Calu3 (cell line): ENCODE data around the gene CDK16. TPM values are rescaled to one million over a fixed set of nuclear protein-coding genes. Genes with fewer than 3 reads are reported as not detected.

ENCODE experiments used
- BruUV-seq: library from RNA; stranded (reverse); fragments of 400-500 nt; replicated peaks from 2 replicates; lab custom pipeline; 2021; lab: Mats Ljungman, UMichigan
- CTCF ChIA-PET: fragments of 300-600 bp; sonication (Branson Sonifier 250); formaldehyde crosslinking; loops from one replicate; lab custom pipeline; 2022; ENCODE audit warnings: antibody characterized with exemption; lab: Charles Lee
- DNase-seq: peaks from one replicate; pipeline ENCODE4 v3.0.0; 2022
- H3K27ac Mint-ChIP-seq: one replicate; pipeline ENCODE4 v1.8.0; 2022; ENCODE audit warnings: mixed read lengths; ENCODE audit not compliant: unreplicated experiment
- H3K27me3 Mint-ChIP-seq: one replicate; pipeline ENCODE4 v1.8.0; 2022; ENCODE audit warnings: mixed read lengths; ENCODE audit not compliant: unreplicated experiment
- H3K36me3 Mint-ChIP-seq: one replicate; pipeline ENCODE4 v1.8.0; 2022; ENCODE audit warnings: mild to moderate bottlenecking, moderate library complexity, mixed read lengths; ENCODE audit not compliant: insufficient read depth, unreplicated experiment
- H3K4me1 Mint-ChIP-seq: one replicate; pipeline ENCODE4 v1.8.0; 2022; ENCODE audit warnings: mild to moderate bottlenecking, low read depth, mixed read lengths; ENCODE audit not compliant: unreplicated experiment
- H3K4me3 Mint-ChIP-seq: one replicate; pipeline ENCODE4 v1.8.0; 2022; ENCODE audit warnings: mild to moderate bottlenecking, low read depth, moderate library complexity, mixed read lengths; ENCODE audit not compliant: unreplicated experiment
- H3K9me3 Mint-ChIP-seq: one replicate; pipeline ENCODE4 v1.8.0; 2022; ENCODE audit warnings: low read depth, mixed read lengths; ENCODE audit not compliant: unreplicated experiment
- intact Hi-C: fragments of 100-400 bp; cut with micrococcal nuclease; formaldehyde crosslinking; loops from one replicate; pipeline ENCODE4 v1.10.0; 2022; ENCODE audit not compliant: unreplicated experiment
- total RNA-seq: library from RNA; stranded (reverse); gene quantifications from 2 replicates; pipeline ENCODE4 v1.2.3, GENCODE V29; 2022
- TF ChIP-seq, protein P1 (sequence below): fragments of 200-600 bp; IDR thresholded peaks from one replicate; pipeline ENCODE4 v1.8.0; 2022; ENCODE audit warnings: antibody characterized with exemption; ENCODE audit not compliant: unreplicated experiment

CDK16 gene
- total RNA-seq, 1 experiment from 2014 or later, result 154 TPM

DNA sequence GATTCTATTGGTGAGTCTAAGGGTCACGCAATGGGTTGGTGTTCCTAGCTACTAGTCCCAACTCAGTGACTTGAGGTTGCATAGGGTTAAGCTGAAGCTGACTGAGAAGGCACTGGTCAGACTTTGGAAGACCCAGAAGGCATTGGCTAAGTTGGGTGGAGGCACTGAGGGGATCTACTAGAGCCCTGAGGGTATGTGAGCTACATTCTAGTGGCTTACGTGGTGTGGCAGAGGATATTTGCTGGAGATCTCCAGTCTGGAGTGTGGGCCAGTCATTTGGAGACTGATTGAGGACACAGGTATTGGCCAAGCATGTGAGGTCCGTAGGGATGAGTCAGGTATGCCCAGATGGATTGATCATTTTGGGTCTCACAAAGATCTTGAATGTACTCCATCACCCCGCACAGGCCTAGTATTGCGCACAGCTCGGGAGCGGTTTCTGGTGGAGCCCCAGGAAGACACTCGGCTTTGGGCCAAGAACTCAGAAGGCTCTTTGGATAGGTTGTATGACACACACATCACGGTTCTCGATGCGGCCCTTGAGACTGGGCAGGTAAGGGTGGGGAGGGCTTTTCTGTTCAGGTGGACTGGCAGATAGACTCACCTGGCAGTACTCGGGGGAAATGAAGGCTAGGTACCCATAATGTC, 21.5 kb downstream of the CDK16 start:
- no peaks in the 10 kb centered on the region for H3K9me3 Mint-ChIP-seq
- H3K4me3 Mint-ChIP-seq, result no peak overlapping the region
- peaks cover 9% of the 10 kb centered on the region for H3K4me1 Mint-ChIP-seq
- intact Hi-C loops, result no loop called here
- CTCF ChIA-PET, result no interaction called here
- H3K27me3 Mint-ChIP-seq, result no peaks in the 10 kb centered on the region
- no peak overlapping the region for H3K27ac Mint-ChIP-seq
- no TSS peak for BruUV-seq
- DNase-seq, result no peak
- H3K36me3 Mint-ChIP-seq, result peaks cover 21% of the 10 kb centered on the region
- TF ChIP-seq, protein P1, sequence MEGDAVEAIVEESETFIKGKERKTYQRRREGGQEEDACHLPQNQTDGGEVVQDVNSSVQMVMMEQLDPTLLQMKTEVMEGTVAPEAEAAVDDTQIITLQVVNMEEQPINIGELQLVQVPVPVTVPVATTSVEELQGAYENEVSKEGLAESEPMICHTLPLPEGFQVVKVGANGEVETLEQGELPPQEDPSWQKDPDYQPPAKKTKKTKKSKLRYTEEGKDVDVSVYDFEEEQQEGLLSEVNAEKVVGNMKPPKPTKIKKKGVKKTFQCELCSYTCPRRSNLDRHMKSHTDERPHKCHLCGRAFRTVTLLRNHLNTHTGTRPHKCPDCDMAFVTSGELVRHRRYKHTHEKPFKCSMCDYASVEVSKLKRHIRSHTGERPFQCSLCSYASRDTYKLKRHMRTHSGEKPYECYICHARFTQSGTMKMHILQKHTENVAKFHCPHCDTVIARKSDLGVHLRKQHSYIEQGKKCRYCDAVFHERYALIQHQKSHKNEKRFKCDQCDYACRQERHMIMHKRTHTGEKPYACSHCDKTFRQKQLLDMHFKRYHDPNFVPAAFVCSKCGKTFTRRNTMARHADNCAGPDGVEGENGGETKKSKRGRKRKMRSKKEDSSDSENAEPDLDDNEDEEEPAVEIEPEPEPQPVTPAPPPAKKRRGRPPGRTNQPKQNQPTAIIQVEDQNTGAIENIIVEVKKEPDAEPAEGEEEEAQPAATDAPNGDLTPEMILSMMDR, result no peak

DNA sequence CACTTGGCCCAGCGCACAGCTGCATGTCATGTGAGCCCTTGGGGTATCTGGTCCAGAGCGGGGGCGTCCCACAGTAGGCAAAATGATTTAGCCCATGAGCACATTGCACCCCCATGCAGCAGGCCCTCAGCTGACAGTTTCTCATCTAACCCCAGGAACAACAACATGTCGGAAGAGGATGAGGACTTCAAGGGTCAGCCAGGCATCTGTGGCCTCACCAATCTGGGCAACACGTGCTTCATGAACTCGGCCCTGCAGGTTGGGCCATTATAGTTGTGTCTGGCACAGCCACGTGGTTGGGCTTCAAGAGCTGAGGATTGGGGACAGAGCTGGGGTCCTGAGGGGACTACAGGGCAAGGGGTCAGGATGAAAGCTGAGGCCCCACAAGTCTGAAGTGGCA, 22.1 kb downstream of the CDK16 start:
- H3K27me3 Mint-ChIP-seq, result no peaks in the 10 kb centered on the region
- intact Hi-C loops, result no loop called here
- peaks cover 3% of the 10 kb centered on the region for H3K4me1 Mint-ChIP-seq
- H3K27ac Mint-ChIP-seq, result peak overlapping the region; percentile 10
- BruUV-seq, result no TSS peak
- H3K9me3 Mint-ChIP-seq, result no peaks in the 10 kb centered on the region
- CTCF ChIA-PET, result interaction anchor here (0.5 kb wide), 1 partner anchor 40 kb away, joined by 3 read pairs; no protein-coding TSS in a partner anchor
- no peak overlapping the region for H3K4me3 Mint-ChIP-seq
- TF ChIP-seq, protein P1, result no peak
- no peak for DNase-seq
- peaks cover 17% of the 10 kb centered on the region for H3K36me3 Mint-ChIP-seq

GRCh38 chrX:47241201-47242011, 22.9 kb downstream of the CDK16 start:
- intact Hi-C loops, result no loop called here
- DNase-seq, result no peak
- Mint-ChIP-seq H3K27ac (peak overlapping the region; percentile 10), H3K4me3 (no peak overlapping the region), H3K27me3 (no peaks in the 10 kb centered on the region), H3K36me3 (peaks cover 19% of the 10 kb centered on the region), H3K9me3 (no peaks in the 10 kb centered on the region), H3K4me1 (no peaks in the 10 kb centered on the region)
- CTCF ChIA-PET, result interaction anchor here (0.5 kb wide), 1 partner anchor 39 kb away, joined by 3 read pairs; no protein-coding TSS in a partner anchor
- no TSS peak for BruUV-seq
- TF ChIP-seq, protein P1, result no peak

- CTCF ChIA-PET, result no interaction called here
- no TSS peak for BruUV-seq
- TF ChIP-seq, protein P1, result no peak
Measured at GRCh38 chrX:47242321-47242720, 23.8 kb downstream of the CDK16 start.

More at GRCh38 chrX:47242321-47242720, 23.8 kb downstream of the CDK16 start:
- no peaks in the 10 kb centered on the region for H3K27me3 Mint-ChIP-seq
- H3K36me3 Mint-ChIP-seq, result peaks cover 19% of the 10 kb centered on the region
- H3K27ac Mint-ChIP-seq, result no peak overlapping the region
- DNase-seq, result no peak
- H3K4me3 Mint-ChIP-seq, result no peak overlapping the region
- intact Hi-C loops, result no loop called here
- no peaks in the 10 kb centered on the region for H3K9me3 Mint-ChIP-seq
- no peaks in the 10 kb centered on the region for H3K4me1 Mint-ChIP-seq
